MM.1S (cell line): Measurements from ENCODE around the gene OIT3.

Source experiments
- DNase-seq: peaks from one replicate; pipeline ENCODE4 v3.0.0-alpha.2; 2015
- H2AFZ ChIP-seq: fragments of 300-600 bp; sonication (generic); 2 replicates; pipeline ENCODE4 v1.6.0; 2016; ENCODE audit warnings: antibody characterized with exemption, low read length
- H3F3A ChIP-seq: fragments of 300-600 bp; sonication (generic); 2 replicates; pipeline ENCODE4 v1.6.1; 2016; ENCODE audit warnings: mild to moderate bottlenecking, antibody characterized with exemption, low read length, moderate library complexity, mixed read lengths; ENCODE audit not compliant: insufficient read depth
- H3K27ac ChIP-seq: fragments of 300-600 bp; sonication (generic); 2 replicates; pipeline ENCODE4 v1.5.1; 2016; ENCODE audit warnings: mild to moderate bottlenecking, low read length
- H3K27me3 ChIP-seq: fragments of 300-600 bp; sonication (generic); replicated peaks from 2 replicates; pipeline ENCODE4 v1.6.0; 2016; ENCODE audit warnings: low read length; ENCODE audit not compliant: insufficient read depth
- H3K36me3 ChIP-seq: fragments of 300-600 bp; sonication (generic); replicated peaks from 2 replicates; pipeline ENCODE4 v1.6.1; 2016; ENCODE audit warnings: mild to moderate bottlenecking, low read length, mixed read lengths; ENCODE audit not compliant: insufficient read depth
- H3K4me1 ChIP-seq: fragments of 300-600 bp; sonication (generic); 2 replicates; pipeline ENCODE4 v1.6.1; 2016; ENCODE audit warnings: low read length, mixed read lengths
- H3K4me2 ChIP-seq: fragments of 300-600 bp; sonication (generic); 2 replicates; pipeline ENCODE4 v1.6.0; 2016; ENCODE audit warnings: low read depth, low read length
- H3K4me3 ChIP-seq: fragments of 300-600 bp; sonication (generic); 2 replicates; pipeline ENCODE4 v1.5.1; 2016; ENCODE audit warnings: low read length, mixed read lengths
- H3K79me2 ChIP-seq: fragments of 300-600 bp; sonication (generic); 2 replicates; pipeline ENCODE4 v1.6.1; 2016; ENCODE audit warnings: mixed run types, low read length, mixed read lengths
- H3K9ac ChIP-seq: fragments of 300-600 bp; sonication (generic); 2 replicates; pipeline ENCODE4 v1.6.1; 2016; ENCODE audit warnings: low read length, mixed read lengths
- H3K9me2 ChIP-seq: fragments of 300-600 bp; sonication (generic); replicated peaks from 2 replicates; pipeline ENCODE4 v1.6.1; 2016; ENCODE audit warnings: mild to moderate bottlenecking, low read length, mixed read lengths; ENCODE audit not compliant: insufficient read depth
- H3K9me3 ChIP-seq: fragments of 300-600 bp; sonication (generic); replicated peaks from 2 replicates; pipeline ENCODE4 v1.6.1; 2016; ENCODE audit warnings: mild to moderate bottlenecking, low read length, mixed read lengths; ENCODE audit not compliant: insufficient read depth
- H4K20me1 ChIP-seq: fragments of 300-600 bp; sonication (generic); 2 replicates; pipeline ENCODE4 v1.6.1; 2016; ENCODE audit warnings: mild to moderate bottlenecking, low read length, moderate library complexity, mixed read lengths; ENCODE audit not compliant: insufficient read depth
- EZH2 ChIP-seq: fragments of 300-600 bp; sonication (generic); optimal IDR thresholded peaks from 2 replicates; pipeline ENCODE3; 2017; ENCODE audit warnings: low read depth, mild to moderate bottlenecking, antibody characterized with exemption, low read length, mixed read lengths
- EZH2phosphoT487 ChIP-seq: fragments of 300-600 bp; sonication (generic); IDR thresholded peaks from 2 replicates; pipeline ENCODE4 v1.6.1; 2018; ENCODE audit warnings: antibody characterized with exemption, low read length
- TF ChIP-seq, protein P1 (sequence below): fragments of 300-600 bp; sonication (generic); IDR thresholded peaks from 2 replicates; pipeline ENCODE4 v1.5.1; 2016; ENCODE audit warnings: antibody characterized with exemption, low read length, mixed read lengths

OIT3 gene

DNA sequence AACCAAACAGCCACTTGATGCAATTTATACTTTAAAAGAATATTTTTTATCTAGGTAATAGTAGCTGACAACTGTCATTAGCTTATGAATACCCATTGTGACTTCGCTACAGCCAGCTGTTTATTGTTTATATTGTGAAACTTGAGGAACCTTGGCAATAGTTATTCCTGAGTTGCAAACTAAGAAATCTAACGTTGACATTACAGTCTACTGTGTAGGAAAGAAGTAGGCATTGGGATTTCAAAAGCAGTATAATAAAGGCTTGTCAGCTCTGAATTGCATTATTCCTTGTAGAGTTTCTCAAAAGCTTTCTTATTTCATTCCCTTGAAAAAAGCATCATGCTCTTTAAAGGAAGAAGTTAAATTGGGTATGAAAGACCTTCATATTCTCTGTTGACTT, 42.7 kb upstream of the OIT3 start:
- Histone ChIP-seq H4K20me1 (no peaks in the 10 kb centered on the region), H3K9me2 (no peaks in the 10 kb centered on the region), H3K27ac (no peak overlapping the region), H3F3A (no peaks in the 10 kb centered on the region), H3K79me2 (no peaks in the 10 kb centered on the region), H2AFZ (no peak overlapping the region), H3K9ac (no peak overlapping the region), H3K36me3 (no peaks in the 10 kb centered on the region), H3K9me3 (no peaks in the 10 kb centered on the region), H3K4me3 (no peak overlapping the region), H3K4me2 (no peak overlapping the region), H3K27me3 (no peaks in the 10 kb centered on the region), H3K4me1 (no peaks in the 10 kb centered on the region)
- no peak for TF ChIP-seq EZH2phosphoT487
- TF ChIP-seq, protein P1, sequence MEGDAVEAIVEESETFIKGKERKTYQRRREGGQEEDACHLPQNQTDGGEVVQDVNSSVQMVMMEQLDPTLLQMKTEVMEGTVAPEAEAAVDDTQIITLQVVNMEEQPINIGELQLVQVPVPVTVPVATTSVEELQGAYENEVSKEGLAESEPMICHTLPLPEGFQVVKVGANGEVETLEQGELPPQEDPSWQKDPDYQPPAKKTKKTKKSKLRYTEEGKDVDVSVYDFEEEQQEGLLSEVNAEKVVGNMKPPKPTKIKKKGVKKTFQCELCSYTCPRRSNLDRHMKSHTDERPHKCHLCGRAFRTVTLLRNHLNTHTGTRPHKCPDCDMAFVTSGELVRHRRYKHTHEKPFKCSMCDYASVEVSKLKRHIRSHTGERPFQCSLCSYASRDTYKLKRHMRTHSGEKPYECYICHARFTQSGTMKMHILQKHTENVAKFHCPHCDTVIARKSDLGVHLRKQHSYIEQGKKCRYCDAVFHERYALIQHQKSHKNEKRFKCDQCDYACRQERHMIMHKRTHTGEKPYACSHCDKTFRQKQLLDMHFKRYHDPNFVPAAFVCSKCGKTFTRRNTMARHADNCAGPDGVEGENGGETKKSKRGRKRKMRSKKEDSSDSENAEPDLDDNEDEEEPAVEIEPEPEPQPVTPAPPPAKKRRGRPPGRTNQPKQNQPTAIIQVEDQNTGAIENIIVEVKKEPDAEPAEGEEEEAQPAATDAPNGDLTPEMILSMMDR = no peak
- TF ChIP-seq EZH2 = no peak
- DNase-seq = no peak

DNA sequence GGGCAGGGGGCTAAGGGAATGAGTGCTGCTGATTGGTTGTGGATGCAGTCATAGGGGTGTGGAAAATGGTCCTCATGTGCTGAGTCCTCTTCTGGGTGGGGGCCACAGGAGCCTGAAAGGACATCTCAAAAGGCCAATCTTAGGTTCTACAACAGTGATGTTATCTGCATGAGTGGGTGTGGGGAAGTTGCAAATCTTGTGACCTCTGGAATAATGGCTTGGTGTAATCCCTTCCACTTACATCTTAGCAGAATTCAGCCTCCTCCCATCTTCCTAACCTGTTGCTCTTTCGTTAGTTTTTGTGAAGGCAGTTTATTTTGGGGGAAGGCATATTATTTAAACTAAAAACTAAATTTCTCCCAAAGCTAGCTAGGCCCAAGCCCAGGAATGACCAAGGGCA, 42.0 kb upstream of the OIT3 start:
- H4K20me1 ChIP-seq = no peaks in the 10 kb centered on the region
- H3K9me2 ChIP-seq = no peaks in the 10 kb centered on the region
- no peak overlapping the region for H3K4me2 ChIP-seq
- H3K4me3 ChIP-seq = no peak overlapping the region
- no peak for DNase-seq
- H3K9ac ChIP-seq = no peak overlapping the region
- TF ChIP-seq, protein P1 = no peak
- TF ChIP-seq EZH2 = no peak
- TF ChIP-seq EZH2phosphoT487 = no peak
- no peaks in the 10 kb centered on the region for H3K4me1 ChIP-seq
- no peak overlapping the region for H2AFZ ChIP-seq
- no peak overlapping the region for H3K27ac ChIP-seq
- H3K36me3 ChIP-seq = no peaks in the 10 kb centered on the region
- H3K79me2 ChIP-seq = no peaks in the 10 kb centered on the region
- no peaks in the 10 kb centered on the region for H3K9me3 ChIP-seq
- no peaks in the 10 kb centered on the region for H3F3A ChIP-seq
- H3K27me3 ChIP-seq = no peaks in the 10 kb centered on the region

DNA sequence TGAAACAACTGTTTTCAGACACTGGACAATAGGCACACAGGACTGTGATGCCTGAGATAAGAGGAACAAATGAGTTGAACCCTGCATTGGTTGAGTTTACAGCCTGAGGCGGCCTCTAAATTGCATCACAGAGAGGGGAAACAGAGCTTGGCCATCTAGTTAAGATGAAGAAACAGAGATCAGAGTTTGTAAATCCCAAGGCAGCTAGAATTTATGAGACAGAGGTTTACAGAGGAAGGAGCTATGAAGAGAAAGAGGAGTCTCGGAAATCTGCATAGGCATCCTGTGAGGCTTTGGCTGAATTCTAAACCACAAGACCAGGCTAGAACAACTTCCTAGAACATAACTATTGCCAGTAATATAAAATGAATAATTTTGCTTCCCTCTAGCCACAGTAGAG, 41.0 kb upstream of the OIT3 start:
- no peak for DNase-seq
- H3K79me2 ChIP-seq = no peaks in the 10 kb centered on the region
- H3K27me3 ChIP-seq = no peaks in the 10 kb centered on the region
- no peaks in the 10 kb centered on the region for H3K9me3 ChIP-seq
- no peak overlapping the region for H3K4me2 ChIP-seq
- H3K27ac ChIP-seq = no peak overlapping the region
- no peaks in the 10 kb centered on the region for H3K36me3 ChIP-seq
- H3K4me3 ChIP-seq = no peak overlapping the region
- no peak overlapping the region for H2AFZ ChIP-seq
- no peaks in the 10 kb centered on the region for H3F3A ChIP-seq
- H3K4me1 ChIP-seq = no peaks in the 10 kb centered on the region
- no peak overlapping the region for H3K9ac ChIP-seq
- TF ChIP-seq EZH2phosphoT487 = no peak
- no peak for TF ChIP-seq EZH2
- TF ChIP-seq, protein P1 = no peak
- no peaks in the 10 kb centered on the region for H3K9me2 ChIP-seq
- H4K20me1 ChIP-seq = no peaks in the 10 kb centered on the region
